Heart left ventricle (tissue), 13 donors: ENCODE measurements around the gene SIPA1.

Experiments
- POLR2A ChIP-seq, 2 donors: fragments of 450-650 bp; IDR thresholded peaks; one replicate each; pipeline ENCODE4 v1.6.1; 2017; ENCODE audit warnings: antibody characterized with exemption in 2 of 2, mild to moderate bottlenecking in 2 of 2, moderate library complexity in 2 of 2
- TF ChIP-seq, protein P1 (sequence below), 12 donors: fragments of 200-600 bp; sonication (generic) in 4 of 12; IDR thresholded peaks; one replicate each; pipeline versions ENCODE4 v1.5.0 to v1.8.0; 2018 to 2022; ENCODE audit warnings: antibody characterized with exemption in 12 of 12, mild to moderate bottlenecking in 5 of 12
- donor health status: ischemic (EF 13 %, LVEDD 7.1; RV severe dilation, severe dysfunction).
- donor health status: DM: no; HTN: yes; CAD: no.
- donor health status: DM: no; HTN: no; CAD: no.
- donor health status: ischemic (EF 25% LVEDD 6.9; RV normal size, moderate dysfunction).
- donor health status: ischemic (EF 25% LVEDD 5.7; RV mildly dilated, moderate dysfunction).
- donor health status: ischemic (EF 35%, LVEDD 5.7; RV mildly dilated, moderate dysfunction).
- donor health status: nonischemic (EF 11% LVEDD 7.7; RV severe dilation, severe dysfunction).
- donor health status: DM: yes; HTN: yes; CAD: no.
- donor health status: PGD.
- donor health status: ischemic (EF 29% LVEDD 5.4; RV normal size, mild dysfunction).
- donor health status: nonischemic (EF 23%, LVEDD 6.1; RV moderate dilation, normal function).

DNA sequence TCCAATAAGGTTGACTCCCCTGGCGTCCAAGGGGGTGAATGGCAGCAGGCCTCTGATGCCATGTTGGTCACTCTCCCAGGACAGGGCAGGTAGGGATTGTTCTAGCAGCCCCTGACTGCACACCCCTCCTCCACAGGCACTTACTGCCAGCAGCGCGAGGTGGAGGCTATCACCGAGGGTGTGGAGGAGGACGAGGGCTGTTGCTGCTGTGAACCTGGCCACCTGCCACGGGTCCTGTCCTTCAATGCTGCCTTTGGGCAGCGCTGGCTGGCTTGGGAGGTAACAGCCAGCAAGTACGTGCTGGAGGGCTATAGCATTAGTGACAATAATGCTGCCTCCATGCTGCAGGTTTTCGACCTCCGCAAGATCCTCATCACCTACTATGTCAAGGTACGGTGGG lies 7.7 kb upstream of the SIPA1 start:
- TF ChIP-seq, protein P1, sequence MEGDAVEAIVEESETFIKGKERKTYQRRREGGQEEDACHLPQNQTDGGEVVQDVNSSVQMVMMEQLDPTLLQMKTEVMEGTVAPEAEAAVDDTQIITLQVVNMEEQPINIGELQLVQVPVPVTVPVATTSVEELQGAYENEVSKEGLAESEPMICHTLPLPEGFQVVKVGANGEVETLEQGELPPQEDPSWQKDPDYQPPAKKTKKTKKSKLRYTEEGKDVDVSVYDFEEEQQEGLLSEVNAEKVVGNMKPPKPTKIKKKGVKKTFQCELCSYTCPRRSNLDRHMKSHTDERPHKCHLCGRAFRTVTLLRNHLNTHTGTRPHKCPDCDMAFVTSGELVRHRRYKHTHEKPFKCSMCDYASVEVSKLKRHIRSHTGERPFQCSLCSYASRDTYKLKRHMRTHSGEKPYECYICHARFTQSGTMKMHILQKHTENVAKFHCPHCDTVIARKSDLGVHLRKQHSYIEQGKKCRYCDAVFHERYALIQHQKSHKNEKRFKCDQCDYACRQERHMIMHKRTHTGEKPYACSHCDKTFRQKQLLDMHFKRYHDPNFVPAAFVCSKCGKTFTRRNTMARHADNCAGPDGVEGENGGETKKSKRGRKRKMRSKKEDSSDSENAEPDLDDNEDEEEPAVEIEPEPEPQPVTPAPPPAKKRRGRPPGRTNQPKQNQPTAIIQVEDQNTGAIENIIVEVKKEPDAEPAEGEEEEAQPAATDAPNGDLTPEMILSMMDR (IDR thresholded peaks at IDR 0.05): no peak
- TF ChIP-seq POLR2A (IDR thresholded peaks at IDR 0.05): no peak
